ENCODE measurements around the gene SULT1A2.
"Not testable (repeated sequence)": the region's sequence is repeated elsewhere in the genome, so short reads cannot be mapped to it uniquely, and the experiment has no call there.

SULT1A2 gene

DNA sequence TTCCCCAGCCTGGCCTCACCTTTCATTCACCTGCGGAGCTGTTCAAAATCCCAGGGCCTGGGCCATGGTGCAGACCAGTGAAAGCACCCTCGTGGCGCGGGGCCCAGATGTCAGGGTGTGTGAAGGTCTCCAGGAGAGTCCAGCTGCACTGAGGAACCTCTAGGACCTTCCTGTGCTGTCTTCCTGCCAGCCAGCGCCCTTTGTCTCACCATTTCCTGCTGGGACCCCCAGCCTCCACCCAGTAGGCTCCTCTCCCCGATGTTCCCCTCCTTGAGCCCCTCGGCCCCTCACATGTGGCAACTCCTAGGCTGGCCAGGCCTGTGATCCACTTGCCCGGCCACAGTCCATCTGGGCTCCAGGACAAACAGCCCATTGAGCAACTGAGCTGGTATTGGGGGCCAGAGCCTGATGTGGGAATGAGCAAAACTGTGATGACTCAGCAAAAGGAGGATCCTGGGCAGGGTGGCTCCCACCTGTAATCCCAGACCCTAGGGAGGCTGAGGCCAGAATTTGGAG is 677 bp downstream of the SULT1A2 start:
- H4K12ac ChIP-seq (ENCODE audit: low read depth, low read length): no peak overlapping the region
- no peak overlapping the region for H4K91ac ChIP-seq (ENCODE audit: low read depth, low read length)
- H3K27me3 ChIP-seq (ENCODE audit: insufficient read depth, low read length): no peaks in the 10 kb centered on the region
- H3K23ac ChIP-seq (ENCODE audit: low read length): no peak overlapping the region
- no peak overlapping the region for H3K9ac ChIP-seq (ENCODE audit: low read length)
- H3K4me1 ChIP-seq (ENCODE audit: control insufficient read depth in 1 of 2, insufficient read depth in 2 of 2, low read length in 2 of 2): peaks cover 2 to 3% of the 10 kb centered on the region in 2 experiments
- peaks cover 1 to 4% of the 10 kb centered on the region in 2 experiments for H3K36me3 ChIP-seq (ENCODE audit: control insufficient read depth in 1 of 2, insufficient read depth in 2 of 2, low read length in 2 of 2)
- no peak overlapping the region for H3K27ac ChIP-seq (ENCODE audit: low read depth, low read length)
- H2BK12ac ChIP-seq (ENCODE audit: low read length): no peak overlapping the region
- no peak overlapping the region for H2AFZ ChIP-seq (ENCODE audit: insufficient read depth, low read length, poor library complexity)
- DNase-seq: no peak
- H3K18ac ChIP-seq (ENCODE audit: low read length): no peak overlapping the region
- H3K4ac ChIP-seq (ENCODE audit: low read depth, low read length): no peak overlapping the region
- no peaks in the 10 kb centered on the region for H3K9me3 ChIP-seq (ENCODE audit: insufficient read depth, low read depth, low read length)
- no peaks in the 10 kb centered on the region for H3K79me2 ChIP-seq (ENCODE audit: control insufficient read depth, insufficient read depth, low read length, poor library complexity)
- no peak overlapping the region for H2AK5ac ChIP-seq (ENCODE audit: low read length)
- H4K8ac ChIP-seq (ENCODE audit: low read depth, low read length): no peak overlapping the region
- H2BK5ac ChIP-seq (ENCODE audit: low read depth, low read length, poor library complexity): no peak overlapping the region
- no peak overlapping the region for H3K4me3 ChIP-seq (ENCODE audit: low read depth, low read length)
- H3K4me2 ChIP-seq (ENCODE audit: low read length): no peak overlapping the region
- H2BK120ac ChIP-seq (ENCODE audit: insufficient read depth, low read length, poor library complexity): peak overlapping the region; percentile 5
- WGBS (ENCODE audit: extremely low coverage, insufficient coverage, insufficient read length): no CpG with 5 or more reads among the region's 8 CpGs
- H3K79me1 ChIP-seq (ENCODE audit: low read length): no peaks in the 10 kb centered on the region
- H3K14ac ChIP-seq (ENCODE audit: low read length): no peak overlapping the region

GRCh38 chr16:28595451-28595850 is 1.4 kb downstream of the SULT1A2 start:
- not testable (repeated sequence) for H2BK5ac ChIP-seq (ENCODE audit: low read depth, low read length, poor library complexity); H2AFZ ChIP-seq (ENCODE audit: insufficient read depth, low read length, poor library complexity); H4K8ac ChIP-seq (ENCODE audit: low read depth, low read length); H3K18ac ChIP-seq (ENCODE audit: low read length); H3K27me3 ChIP-seq (ENCODE audit: insufficient read depth, low read length); H2BK120ac ChIP-seq (ENCODE audit: insufficient read depth, low read length, poor library complexity); H4K12ac ChIP-seq (ENCODE audit: low read depth, low read length); H3K27ac ChIP-seq (ENCODE audit: low read depth, low read length); H3K79me1 ChIP-seq (ENCODE audit: low read length); H3K23ac ChIP-seq (ENCODE audit: low read length); H2AK5ac ChIP-seq (ENCODE audit: low read length); H3K79me2 ChIP-seq (ENCODE audit: control insufficient read depth, insufficient read depth, low read length, poor library complexity); H3K4ac ChIP-seq (ENCODE audit: low read depth, low read length); H3K4me3 ChIP-seq (ENCODE audit: low read depth, low read length); H2BK12ac ChIP-seq (ENCODE audit: low read length); H3K4me2 ChIP-seq (ENCODE audit: low read length); H4K91ac ChIP-seq (ENCODE audit: low read depth, low read length); H3K9ac ChIP-seq (ENCODE audit: low read length); H3K14ac ChIP-seq (ENCODE audit: low read length); H3K4me1 ChIP-seq (ENCODE audit: control insufficient read depth in 1 of 2, insufficient read depth in 2 of 2, low read length in 2 of 2); H3K9me3 ChIP-seq (ENCODE audit: insufficient read depth, low read depth, low read length)
- peak in 1 of 2 donors; percentile 6 for DNase-seq
- WGBS (ENCODE audit: extremely low coverage, insufficient coverage, insufficient read length): no CpG with 5 or more reads among the region's 6 CpGs
- H3K36me3 ChIP-seq (ENCODE audit: control insufficient read depth in 1 of 2, insufficient read depth in 2 of 2, low read length in 2 of 2): peaks cover 8 to 11% of the 10 kb centered on the region in 2 experiments

DNA sequence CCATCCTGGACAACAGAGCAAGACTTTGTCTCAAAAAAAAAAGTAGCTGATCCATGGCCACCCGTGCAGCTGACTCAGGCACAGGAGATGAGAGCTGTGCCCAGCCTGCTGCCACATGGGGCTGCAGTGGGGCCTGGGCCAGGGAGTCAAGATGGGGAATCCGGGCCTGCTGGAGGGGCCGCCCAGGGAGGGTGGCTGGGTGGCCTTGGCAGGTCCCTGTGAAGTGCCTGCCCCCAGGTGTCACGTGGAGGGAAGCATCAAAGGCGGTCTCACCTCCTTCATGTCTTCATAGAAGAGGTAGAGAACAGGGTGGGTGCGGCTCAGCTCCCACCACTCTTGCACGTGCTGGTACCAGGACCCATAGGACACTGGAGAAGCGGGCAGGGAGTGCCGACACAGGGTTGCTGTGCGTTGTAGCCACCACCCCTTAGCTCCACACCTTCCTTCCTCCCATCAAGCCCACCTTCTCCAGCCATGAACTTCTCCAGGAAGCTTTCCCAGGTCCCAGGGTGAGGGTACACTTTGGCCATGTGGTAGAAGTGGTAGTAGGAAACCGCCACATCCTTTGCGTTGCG is 3.8 kb downstream of the SULT1A2 start:
- Histone ChIP-seq H2BK5ac (ENCODE audit: low read depth, low read length, poor library complexity) (no peak overlapping the region), H3K9ac (ENCODE audit: low read length) (no peak overlapping the region), H3K4me3 (ENCODE audit: low read depth, low read length) (no peak overlapping the region), H2BK120ac (ENCODE audit: insufficient read depth, low read length, poor library complexity) (no peak overlapping the region), H3K14ac (ENCODE audit: low read length) (no peak overlapping the region), H3K36me3 (ENCODE audit: control insufficient read depth in 1 of 2, insufficient read depth in 2 of 2, low read length in 2 of 2) (peaks cover 25 to 28% of the 10 kb centered on the region in 2 experiments), H3K27me3 (ENCODE audit: insufficient read depth, low read length) (no peaks in the 10 kb centered on the region), H2AK5ac (ENCODE audit: low read length) (no peak overlapping the region), H3K79me1 (ENCODE audit: low read length) (no peaks in the 10 kb centered on the region), H3K4ac (ENCODE audit: low read depth, low read length) (no peak overlapping the region), H4K12ac (ENCODE audit: low read depth, low read length) (no peak overlapping the region), H3K4me2 (ENCODE audit: low read length) (no peak overlapping the region), H2AFZ (ENCODE audit: insufficient read depth, low read length, poor library complexity) (no peak overlapping the region), H3K23ac (ENCODE audit: low read length) (no peak overlapping the region), H2BK12ac (ENCODE audit: low read length) (no peak overlapping the region), H3K9me3 (ENCODE audit: insufficient read depth, low read depth, low read length) (no peaks in the 10 kb centered on the region), H4K91ac (ENCODE audit: low read depth, low read length) (no peak overlapping the region), H3K27ac (ENCODE audit: low read depth, low read length) (no peak overlapping the region), H3K4me1 (ENCODE audit: control insufficient read depth in 1 of 2, insufficient read depth in 2 of 2, low read length in 2 of 2) (peaks cover 2 to 3% of the 10 kb centered on the region in 2 experiments), H3K18ac (ENCODE audit: low read length) (no peak overlapping the region), H4K8ac (ENCODE audit: low read depth, low read length) (no peak overlapping the region), H3K79me2 (ENCODE audit: control insufficient read depth, insufficient read depth, low read length, poor library complexity) (no peaks in the 10 kb centered on the region)
- no CpG with 5 or more reads among the region's 13 CpGs for WGBS (ENCODE audit: extremely low coverage, insufficient coverage, insufficient read length)
- DNase-seq: no peak

DNA sequence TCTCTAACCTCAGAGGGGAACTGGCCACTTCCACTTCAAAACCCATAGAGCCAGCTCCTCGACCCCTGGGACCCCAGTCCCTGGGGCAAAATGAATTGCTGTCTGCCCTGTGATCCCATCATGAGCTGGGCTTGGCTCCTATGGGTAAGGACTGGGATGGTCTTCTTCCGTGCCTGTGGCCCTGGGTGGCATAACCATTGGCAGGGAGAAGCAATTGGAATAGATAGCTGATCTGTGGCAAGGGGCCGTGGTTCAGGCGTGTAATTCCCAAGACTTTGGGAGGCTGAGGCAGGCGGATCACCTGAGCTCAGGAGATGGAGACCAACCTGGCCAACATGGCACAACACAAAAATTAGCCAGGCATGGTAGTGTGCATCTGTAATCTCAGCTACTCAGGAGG is 4.3 kb downstream of the SULT1A2 start:
- Histone ChIP-seq H2AK5ac (ENCODE audit: low read length) (no peak overlapping the region), H4K8ac (ENCODE audit: low read depth, low read length) (no peak overlapping the region), H3K4me1 (ENCODE audit: control insufficient read depth in 1 of 2, insufficient read depth in 2 of 2, low read length in 2 of 2) (peaks cover 2 to 3% of the 10 kb centered on the region in 2 experiments), H2BK12ac (ENCODE audit: low read length) (no peak overlapping the region), H2BK5ac (ENCODE audit: low read depth, low read length, poor library complexity) (no peak overlapping the region), H3K79me2 (ENCODE audit: control insufficient read depth, insufficient read depth, low read length, poor library complexity) (no peaks in the 10 kb centered on the region), H3K9ac (ENCODE audit: low read length) (no peak overlapping the region), H3K14ac (ENCODE audit: low read length) (no peak overlapping the region), H3K4me3 (ENCODE audit: low read depth, low read length) (no peak overlapping the region), H2AFZ (ENCODE audit: insufficient read depth, low read length, poor library complexity) (no peak overlapping the region), H3K4ac (ENCODE audit: low read depth, low read length) (no peak overlapping the region), H3K27ac (ENCODE audit: low read depth, low read length) (no peak overlapping the region), H3K79me1 (ENCODE audit: low read length) (no peaks in the 10 kb centered on the region), H3K27me3 (ENCODE audit: insufficient read depth, low read length) (no peaks in the 10 kb centered on the region), H3K36me3 (ENCODE audit: control insufficient read depth in 1 of 2, insufficient read depth in 2 of 2, low read length in 2 of 2) (peaks cover 25 to 28% of the 10 kb centered on the region in 2 experiments), H3K18ac (ENCODE audit: low read length) (no peak overlapping the region), H3K9me3 (ENCODE audit: insufficient read depth, low read depth, low read length) (no peaks in the 10 kb centered on the region), H2BK120ac (ENCODE audit: insufficient read depth, low read length, poor library complexity) (no peak overlapping the region), H3K23ac (ENCODE audit: low read length) (no peak overlapping the region), H4K91ac (ENCODE audit: low read depth, low read length) (no peak overlapping the region), H4K12ac (ENCODE audit: low read depth, low read length) (no peak overlapping the region), H3K4me2 (ENCODE audit: low read length) (no peak overlapping the region)
- no peak for DNase-seq
- WGBS (ENCODE audit: extremely low coverage, insufficient coverage, insufficient read length): no CpG with 5 or more reads among the region's 5 CpGs
